H1 (cell line): ENCODE measurements around the gene ASAP2. TPM values are rescaled to one million over a fixed set of nuclear protein-coding genes. Genes with fewer than 3 reads are reported as not detected.

Experiments
- CTCF ChIA-PET: fragments of 300-600 bp; sonication (Branson Sonifier 250); formaldehyde crosslinking; loops from one replicate; lab custom pipeline; 2021; ENCODE audit not compliant: partially characterized antibody; lab: Charles Lee
- POLR2A ChIA-PET: fragments of 300-600 bp; sonication (Branson Sonifier 250); formaldehyde crosslinking; loops from one replicate; lab custom pipeline; 2021; ENCODE audit warnings: inconsistent platforms; ENCODE audit not compliant: partially characterized antibody; lab: Charles Lee
- DNase-seq, 2 experiments: peaks; one replicate each; pipeline versions ENCODE4 v3.0.0 to v3.0.0-alpha.2; 2010 to 2022; ENCODE audit warnings: low spot score in 2 of 2, low read depth in 1 of 2, mixed read lengths in 1 of 2
- FAIRE-seq: peaks from 2 replicates; lab custom pipeline; 2011; peaks lifted over from hg19 to GRCh38; lab: Jason Lieb, UNC
- H2AFZ ChIP-seq: 2 replicates; pipeline ENCODE4 v1.8.1; 2012; ENCODE audit warnings: low read length, inconsistent platforms
- H2AK5ac ChIP-seq: 2 replicates; pipeline ENCODE4 v1.6.1; 2013; ENCODE audit warnings: low read depth, low read length
- H2BK120ac ChIP-seq: replicated peaks from 2 replicates; pipeline ENCODE3; 2013; ENCODE audit warnings: low read depth, low read length, inconsistent platforms
- H2BK12ac ChIP-seq: 2 replicates; pipeline ENCODE4 v1.6.1; 2013; ENCODE audit warnings: low read depth, low read length
- H2BK15ac ChIP-seq: 2 replicates; pipeline ENCODE4 v1.6.1; 2013; ENCODE audit warnings: low read length
- H2BK20ac ChIP-seq: 2 replicates; pipeline ENCODE4 v1.6.1; 2013; ENCODE audit warnings: low read length
- H2BK5ac ChIP-seq: 2 replicates; pipeline ENCODE4 v1.6.1; 2013; ENCODE audit warnings: low read depth, low read length
- H3K14ac ChIP-seq: 2 replicates; pipeline ENCODE4 v1.6.1; 2013; ENCODE audit warnings: inconsistent platforms; ENCODE audit not compliant: insufficient read length
- H3K18ac ChIP-seq: 2 replicates; pipeline ENCODE4 v1.6.1; 2013; ENCODE audit warnings: low read length; ENCODE audit errors: extremely low read depth
- H3K23ac ChIP-seq: 2 replicates; pipeline ENCODE4 v1.6.1; 2013; ENCODE audit warnings: inconsistent platforms; ENCODE audit not compliant: insufficient read length
- H3K23me2 ChIP-seq: 2 replicates; pipeline ENCODE4 v1.6.1; 2013; ENCODE audit warnings: low read depth, low read length
- H3K27ac ChIP-seq: 2 replicates; pipeline ENCODE4 v1.6.1; 2011; ENCODE audit warnings: low read depth, low read length, inconsistent platforms
- H3K27me3 ChIP-seq, 4 experiments: replicated peaks in 1 of 4; 1 replicate in 1 of 4; 2 replicates in 3 of 4; pipeline versions ENCODE4 v1.6.1 to v1.8.1; 2011 to 2013; ENCODE audit warnings: low read length in 3 of 4, mild to moderate bottlenecking in 3 of 4, inconsistent platforms in 2 of 4, mixed read lengths in 2 of 4, moderate library complexity in 1 of 4; ENCODE audit not compliant: control insufficient read depth in 3 of 4, insufficient read depth in 3 of 4; ENCODE audit errors: extremely low read depth in 1 of 4
- H3K36me3 ChIP-seq, 4 experiments: 2 replicates each; pipeline versions ENCODE4 v1.6.1 to v1.8.1; 2011 to 2013; ENCODE audit warnings: mild to moderate bottlenecking in 4 of 4, low read length in 3 of 4, moderate library complexity in 2 of 4, control low read depth in 1 of 4, inconsistent platforms in 1 of 4; ENCODE audit not compliant: insufficient read depth in 4 of 4, control insufficient read depth in 2 of 4
- H3K4ac ChIP-seq: replicated peaks from 2 replicates; pipeline ENCODE3; 2013; ENCODE audit warnings: low read length, low read depth, mixed read lengths, inconsistent platforms; ENCODE audit not compliant: insufficient read length
- H3K4me1 ChIP-seq, 4 experiments: replicated peaks in 1 of 4; 1 replicate in 1 of 4; 2 replicates in 3 of 4; pipeline versions ENCODE4 v1.6.1 to v1.8.1; 2011 to 2013; ENCODE audit warnings: low read length in 3 of 4, inconsistent platforms in 2 of 4, mixed read lengths in 1 of 4; ENCODE audit not compliant: insufficient read depth in 4 of 4, control insufficient read depth in 3 of 4
- H3K4me2 ChIP-seq, 2 experiments: 2 replicates each; pipeline versions ENCODE4 v1.6.1 to v1.8.1; 2011 to 2013; ENCODE audit warnings: low read depth in 2 of 2, low read length in 2 of 2, control low read depth in 1 of 2, inconsistent platforms in 1 of 2, mild to moderate bottlenecking in 1 of 2; ENCODE audit not compliant: insufficient read depth in 1 of 2
- H3K4me3 ChIP-seq, 4 experiments: fragments of 200-600, 300-600 bp in 1 of 4; sonication (generic), shearing (Covaris generic), sonication (Bioruptor Twin) in 1 of 4; 2 replicates each; pipeline versions ENCODE4 v1.5.1 to v1.8.1; 2011 to 2016; ENCODE audit warnings: low read length in 4 of 4, low read depth in 3 of 4, control low read depth in 2 of 4, inconsistent platforms in 2 of 4, mild to moderate bottlenecking in 2 of 4, mixed read lengths in 1 of 4, moderate library complexity in 1 of 4; ENCODE audit not compliant: insufficient read depth in 2 of 4; ENCODE audit errors: extremely low read depth in 1 of 4
- H3K56ac ChIP-seq: replicated peaks from 2 replicates; pipeline ENCODE3; 2013; ENCODE audit warnings: low read depth, mild to moderate bottlenecking, mixed read lengths, low read length, inconsistent platforms; ENCODE audit not compliant: insufficient read length
- H3K79me1 ChIP-seq: 2 replicates; pipeline ENCODE4 v1.6.1; 2013; ENCODE audit warnings: low read depth, low read length, control low read depth
- H3K79me2 ChIP-seq, 2 experiments: 2 replicates each; pipeline versions ENCODE4 v1.6.1 to v1.8.1; 2012 to 2013; ENCODE audit warnings: low read length in 2 of 2, mild to moderate bottlenecking in 2 of 2, inconsistent platforms in 1 of 2; ENCODE audit not compliant: insufficient read depth in 2 of 2, control insufficient read depth in 1 of 2
- H3K9ac ChIP-seq, 4 experiments: replicated peaks in 1 of 4; 1 replicate in 1 of 4; 2 replicates in 3 of 4; pipeline versions ENCODE4 v1.6.1 to v1.8.1; 2011 to 2013; ENCODE audit warnings: low read depth in 3 of 4, low read length in 3 of 4, control low read depth in 2 of 4, mild to moderate bottlenecking in 2 of 4, moderate library complexity in 2 of 4, inconsistent platforms in 1 of 4; ENCODE audit errors: extremely low read depth in 1 of 4
- H3K9me3 ChIP-seq, 2 experiments: 2 replicates each; pipeline versions ENCODE4 v1.6.1 to v1.8.1; 2012 to 2013; ENCODE audit warnings: mild to moderate bottlenecking in 2 of 2, moderate library complexity in 2 of 2, control low read depth in 1 of 2, inconsistent platforms in 1 of 2, low read depth in 1 of 2, low read length in 1 of 2, mixed read lengths in 1 of 2; ENCODE audit not compliant: insufficient read depth in 2 of 2
- H4K20me1 ChIP-seq, 2 experiments: replicated peaks in 1 of 2; 2 replicates each; pipeline versions ENCODE3 to v1.8.1; 2011 to 2013; ENCODE audit warnings: inconsistent platforms in 2 of 2, low read length in 2 of 2, mild to moderate bottlenecking in 1 of 2; ENCODE audit not compliant: insufficient read depth in 2 of 2, control insufficient read depth in 1 of 2
- H4K5ac ChIP-seq: 2 replicates; pipeline ENCODE4 v1.6.1; 2013; ENCODE audit warnings: low read length, low read depth, mixed read lengths, inconsistent platforms; ENCODE audit not compliant: insufficient read length
- H4K8ac ChIP-seq: 2 replicates; pipeline ENCODE4 v1.8.0; 2013; ENCODE audit warnings: mild to moderate bottlenecking, moderate library complexity, low read length, inconsistent platforms; ENCODE audit not compliant: insufficient read depth; ENCODE audit errors: extremely low read depth
- H4K91ac ChIP-seq: replicated peaks from 2 replicates; pipeline ENCODE3; 2013; ENCODE audit warnings: low read length, mixed read lengths, inconsistent platforms; ENCODE audit not compliant: insufficient read length
- CHD2 ChIP-seq: IDR thresholded peaks from 2 replicates; pipeline ENCODE4 v1.6.1; 2012; ENCODE audit warnings: low read length, improper control_type of control experiment
- FOSL1 ChIP-seq: IDR thresholded peaks from 2 replicates; pipeline ENCODE4 v1.6.1; 2011; ENCODE audit warnings: mild to moderate bottlenecking, low read depth, low read length, moderate library complexity; ENCODE audit not compliant: insufficient read depth
- JUND ChIP-seq: IDR thresholded peaks from 2 replicates; pipeline ENCODE4 v1.6.1; 2011; ENCODE audit warnings: mild to moderate bottlenecking, improper control_type of control experiment, low read length
- KDM1A ChIP-seq: fragments of 200-600, 300-600 bp; sonication (generic); IDR thresholded peaks from 2 replicates; pipeline ENCODE4 v1.7.1; 2016; ENCODE audit warnings: mild to moderate bottlenecking, low read length, borderline replicate concordance
- MAFK ChIP-seq: IDR thresholded peaks from 2 replicates; pipeline ENCODE4 v1.6.1; 2012; ENCODE audit warnings: low read depth, mild to moderate bottlenecking, improper control_type of control experiment, low read length
- POU5F1 ChIP-seq: IDR thresholded peaks from 2 replicates; pipeline ENCODE4 v1.6.1; 2011; ENCODE audit warnings: low read depth, mild to moderate bottlenecking, low read length, moderate library complexity
- RAD21 ChIP-seq, 2 experiments: IDR thresholded peaks in 1 of 2; conservative IDR thresholded peaks in 1 of 2; 2 replicates each; pipeline ENCODE4 v1.6.1; 2011; ENCODE audit warnings: low read depth in 2 of 2, low read length in 2 of 2, improper control_type of control experiment in 1 of 2, inconsistent platforms in 1 of 2, mild to moderate bottlenecking in 1 of 2, moderate library complexity in 1 of 2
- RBBP5 ChIP-seq: IDR thresholded peaks from 2 replicates; pipeline ENCODE4 v1.7.1; 2012; ENCODE audit warnings: low read depth, mild to moderate bottlenecking, inconsistent platforms, low read length, moderate library complexity, borderline replicate concordance
- SAP30 ChIP-seq: fragments of 300-600 bp; sonication (generic); IDR thresholded peaks from 2 replicates; pipeline ENCODE4 v1.7.1; 2012; ENCODE audit warnings: low read length, moderate library complexity, mild to moderate bottlenecking, inconsistent platforms; ENCODE audit not compliant: insufficient read depth, insufficient replicate concordance
- SIRT6 ChIP-seq: IDR thresholded peaks from one replicate; pipeline ENCODE4 v1.7.1; 2012; ENCODE audit warnings: low read length, inconsistent platforms
- SRF ChIP-seq: IDR thresholded peaks from 2 replicates; pipeline ENCODE4 v1.6.1; 2011; ENCODE audit warnings: mild to moderate bottlenecking, low read depth, low read length, moderate library complexity
- TEAD4 ChIP-seq: IDR thresholded peaks from 2 replicates; pipeline ENCODE4 v1.6.1; 2012; ENCODE audit warnings: low read depth, low read length, inconsistent platforms, mixed read lengths
- ZNF274 ChIP-seq: IDR thresholded peaks from 2 replicates; pipeline ENCODE4 v1.7.0; 2012; ENCODE audit warnings: low read length, borderline replicate concordance; ENCODE audit errors: extremely low read depth
- WGBS, 2 experiments: shearing (Covaris generic) in 1 of 2; methylation state at CpG; one replicate each; pipeline versions ENCODE4 v1.1.6 to v1.1.7; 2013 to 2015; ENCODE audit warnings: low lambda C conversion rate in 2 of 2, mixed read lengths in 2 of 2, inconsistent platforms in 1 of 2, low coverage in 1 of 2, missing lambda C conversion rate in 1 of 2; ENCODE audit not compliant: insufficient replicate concordance in 2 of 2, insufficient coverage in 1 of 2, insufficient read length in 1 of 2; ENCODE audit errors: extremely low coverage in 1 of 2, missing lambda C conversion rate in 1 of 2; 5-methylcytosine and 5-hydroxymethylcytosine counted together
- polyA plus RNA-seq, 7 experiments: library from polyadenylated mRNA; depleted of rRNA in 3 of 7; stranded (reverse) in 5 of 7; unstranded in 2 of 7; fragments of >200 nt in 5 of 7; fragments of 200-250 nt in 2 of 7; gene quantifications; 1 replicate in 5 of 7; 2 replicates in 1 of 7; 4 replicates in 1 of 7; pipeline versions ENCODE4 v1.2.1 to v1.2.3, GENCODE V29; 2011 to 2013; ENCODE audit warnings: missing spikeins in 2 of 7, mixed read lengths in 2 of 7
- total RNA-seq: library from RNA; stranded (reverse); fragmentation: NEBNext Ultra II Directional; extraction: Animal tissue kit (Norgen Biotek cat#: 25700); gene quantifications from 2 replicates; pipeline ENCODE4 v1.2.1, GENCODE V29; 2021
- TF ChIP-seq, protein P1 (sequence below): IDR thresholded peaks from 2 replicates; pipeline ENCODE4 v1.6.1; 2011; ENCODE audit warnings: low read length, improper control_type of control experiment

Gene ASAP2
- total and polyA plus RNA-seq, 2 of the 8 experiments (the other 6 are each of a cell fraction or from before 2014, with no cell fraction given) = 10.2 to 18.7 TPM

- ChIA-PET POLR2A (no interaction called here), CTCF (no interaction called here)
- FAIRE-seq (no peak), DNase-seq (no peak)
- no peak overlapping the region for H2BK12ac ChIP-seq
- H3K79me2 ChIP-seq = no peaks in the 10 kb centered on the region
- H3K27ac ChIP-seq = no peak overlapping the region
- H2BK20ac ChIP-seq = no peak overlapping the region
- H3K56ac ChIP-seq = no peak overlapping the region
- no peak overlapping the region for H4K5ac ChIP-seq
- H3K18ac ChIP-seq = no peak overlapping the region
- H3K9me3 ChIP-seq = no peaks in the 10 kb centered on the region
- H3K23me2 ChIP-seq = peaks cover 7% of the 10 kb centered on the region; the same call in 1 of the 2 replicates
- no peak overlapping the region for H3K9ac ChIP-seq
- no peak overlapping the region for H4K8ac ChIP-seq
- peaks cover 0 to 3% of the 10 kb centered on the region in 2 experiments for H4K20me1 ChIP-seq
- H2BK120ac ChIP-seq = no peak overlapping the region
- H3K4me1 ChIP-seq = peaks cover 0 to 7% (median 4%) of the 10 kb centered on the region in 4 experiments; a peak in 5 of 7 replicates
- no peaks in the 10 kb centered on the region; the same call in none of the 2 replicates for H3K79me1 ChIP-seq
- no peak overlapping the region for H2AK5ac ChIP-seq
- H3K27me3 ChIP-seq = no peaks in the 10 kb centered on the region
- H2BK15ac ChIP-seq = no peak overlapping the region
- WGBS, 2 experiments = 90% methylated on average over 2 of the region's 2 CpGs; no CpG with 5 or more reads in 1 of the 2 experiments
- no peak overlapping the region for H2BK5ac ChIP-seq
- H2AFZ ChIP-seq = no peak overlapping the region
- H3K23ac ChIP-seq = no peak overlapping the region
- no peaks in the 10 kb centered on the region; a peak in 1 of 8 replicates for H3K36me3 ChIP-seq
- H3K4ac ChIP-seq = no peak overlapping the region
- no peak overlapping the region for H3K4me3 ChIP-seq
- no peak overlapping the region for H3K14ac ChIP-seq
- no peak overlapping the region for H4K91ac ChIP-seq
- no peak overlapping the region for H3K4me2 ChIP-seq
- TF ChIP-seq SAP30 (no peak), KDM1A (no peak), SRF (no peak), ZNF274 (no peak), JUND (no peak), CHD2 (no peak), FOSL1 (no peak), RBBP5 (no peak), SIRT6 (no peak), RAD21 (IDR thresholded peaks at IDR 0.05 in 1 of 2, conservative IDR thresholded peaks at IDR 0.05 in 1 of 2; ENCODE audit: low read depth in 2 of 2, low read length in 2 of 2) (no peak), TEAD4 (no peak), MAFK (no peak), POU5F1 (no peak)
- TF ChIP-seq, protein P1, sequence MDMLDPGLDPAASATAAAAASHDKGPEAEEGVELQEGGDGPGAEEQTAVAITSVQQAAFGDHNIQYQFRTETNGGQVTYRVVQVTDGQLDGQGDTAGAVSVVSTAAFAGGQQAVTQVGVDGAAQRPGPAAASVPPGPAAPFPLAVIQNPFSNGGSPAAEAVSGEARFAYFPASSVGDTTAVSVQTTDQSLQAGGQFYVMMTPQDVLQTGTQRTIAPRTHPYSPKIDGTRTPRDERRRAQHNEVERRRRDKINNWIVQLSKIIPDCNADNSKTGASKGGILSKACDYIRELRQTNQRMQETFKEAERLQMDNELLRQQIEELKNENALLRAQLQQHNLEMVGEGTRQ = no peak
These were observed 96.1 kb downstream of the ASAP2 start for GRCh38 chr2:9302755-9303154.
